HG02981 (cell line): ENCODE measurements around the gene LIPT2.
"Not testable (repeated sequence)": the region's sequence is repeated elsewhere in the genome, so short reads cannot be mapped to it uniquely, and the experiment has no call there.

Experiments
- ATAC-seq: cut with Tn5 transposase; IDR thresholded peaks from one replicate; pipeline ENCODE4 v1.9.1; 2021; ENCODE audit warnings: mild to moderate bottlenecking, moderate library complexity; ENCODE audit not compliant: unreplicated experiment

The LIPT2 gene

GRCh38 chr11:74492974-74493790 lies at the start of gene LIPT2:
TSS of gene LIPT2 (minus strand) at chr11:74493724. CDS start at chr11:74493703, 21 bp downstream.
- ATAC-seq: peak; percentile 97

DNA sequence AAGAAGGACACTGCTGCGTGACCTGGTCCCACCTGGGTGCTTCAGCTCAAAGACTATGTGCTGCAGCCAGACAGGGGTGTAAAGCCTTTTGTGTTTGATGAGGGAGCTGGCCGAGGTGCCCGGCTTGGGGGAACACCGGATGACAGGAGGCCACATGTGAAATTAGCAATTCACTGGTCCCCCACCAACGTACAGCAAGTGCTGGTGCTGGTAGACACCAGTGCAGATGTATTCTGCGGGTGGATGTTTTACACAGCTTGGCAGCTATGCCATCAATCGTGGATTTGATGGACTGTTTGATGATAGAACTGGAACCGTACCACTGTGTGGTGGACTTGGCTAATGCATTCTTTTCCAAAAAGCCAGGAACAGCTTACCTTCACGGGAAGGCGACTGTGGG lies 47.9 kb upstream of the LIPT2 start:
- ATAC-seq: no peak

DNA sequence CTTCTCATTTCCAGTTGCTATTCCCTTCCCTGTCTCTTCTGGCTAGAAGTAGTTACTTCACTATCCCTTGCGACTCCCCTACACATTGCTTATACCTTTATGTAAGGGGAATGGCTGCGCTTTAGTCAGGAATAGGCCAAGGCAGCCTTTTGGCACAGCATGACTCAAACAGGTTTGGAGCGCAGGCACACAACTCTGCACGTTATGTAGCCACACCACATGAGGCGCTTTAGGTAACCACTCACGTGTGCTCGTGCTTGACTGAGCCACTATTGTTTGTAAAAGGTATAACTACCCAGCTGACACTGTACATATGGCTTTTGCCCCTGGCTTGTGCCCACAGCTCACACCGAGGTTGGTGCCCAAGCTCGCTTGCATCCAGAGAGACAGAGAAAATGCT lies 46.7 kb upstream of the LIPT2 start:
- no peak for ATAC-seq

DNA sequence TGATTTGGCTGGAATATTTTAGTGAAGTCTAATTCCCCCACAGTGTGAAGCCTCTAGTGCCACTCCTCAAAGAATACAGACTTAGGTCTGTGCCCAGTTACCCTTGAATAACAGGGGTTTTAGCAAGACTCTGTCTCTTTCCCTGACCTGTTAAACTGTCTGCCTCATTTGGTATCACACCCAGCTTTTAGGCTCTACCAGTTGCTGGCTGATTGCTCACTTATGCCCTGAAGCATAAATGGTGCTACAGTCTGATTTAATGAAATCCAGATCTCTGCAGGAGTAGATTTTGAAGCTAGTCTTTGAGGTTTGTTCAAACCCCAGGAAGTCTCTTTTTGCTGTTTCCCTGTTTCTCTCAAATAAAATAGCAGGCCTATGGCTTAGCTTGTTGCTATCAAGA lies 45.2 kb upstream of the LIPT2 start:
- ATAC-seq: no peak

DNA sequence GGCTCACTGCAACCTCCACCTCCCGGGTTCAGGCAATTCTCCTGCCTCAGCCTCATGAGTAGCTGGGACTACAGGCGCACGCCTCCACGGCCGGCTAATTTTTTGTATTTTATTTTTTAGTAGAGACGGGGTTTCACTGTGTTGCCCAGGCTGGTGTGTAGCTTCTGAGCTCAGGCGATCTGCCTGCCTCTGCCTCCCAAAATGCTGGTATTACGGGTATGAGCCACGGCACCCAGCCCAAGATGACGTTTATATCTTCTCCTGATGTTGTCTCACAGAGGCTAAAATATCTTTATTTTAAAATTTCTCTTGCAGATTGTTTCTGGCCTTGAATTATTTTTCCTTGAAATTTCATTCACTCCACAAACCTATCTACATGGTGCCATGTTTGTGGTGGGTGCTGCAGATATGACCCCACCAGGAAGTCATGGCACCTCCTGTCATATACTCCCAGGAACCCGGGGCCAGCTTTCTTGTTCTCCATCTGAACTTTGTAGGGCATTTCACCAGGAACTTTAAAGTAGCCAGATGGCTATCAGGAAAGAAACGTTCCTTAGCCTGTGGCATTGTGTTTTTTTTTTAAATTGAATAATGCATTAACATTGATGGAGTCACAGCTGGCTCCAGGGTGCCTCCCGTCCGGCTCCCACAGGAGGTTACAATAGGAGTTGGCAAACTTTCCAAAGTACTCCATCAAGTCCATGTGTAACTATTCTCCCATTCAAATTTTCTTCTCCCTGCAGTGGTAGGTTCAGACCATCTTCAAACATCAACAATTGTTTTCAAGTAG lies 42.0 kb upstream of the LIPT2 start:
- no peak for ATAC-seq

DNA sequence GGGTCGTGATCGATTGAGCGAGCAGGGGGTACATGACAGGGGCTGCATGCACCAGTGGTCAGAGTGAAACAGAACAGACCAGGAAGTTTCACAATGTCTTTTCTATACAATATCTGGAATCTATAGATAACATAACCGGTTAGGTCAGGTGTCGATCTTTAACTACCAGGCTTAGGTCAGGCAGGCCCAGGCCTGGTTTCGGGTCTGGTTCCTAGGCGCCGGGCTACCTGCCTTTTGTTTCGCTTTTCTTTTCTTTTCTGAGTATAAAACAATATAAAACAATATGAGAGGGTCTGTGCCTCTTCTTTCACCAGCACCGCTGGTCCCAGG lies 41.4 kb upstream of the LIPT2 start:
- ATAC-seq: not testable (repeated sequence)

- no peak for ATAC-seq
Observed at GRCh38 chr11:74534216-74534945, 40.9 kb upstream of the LIPT2 start.

DNA sequence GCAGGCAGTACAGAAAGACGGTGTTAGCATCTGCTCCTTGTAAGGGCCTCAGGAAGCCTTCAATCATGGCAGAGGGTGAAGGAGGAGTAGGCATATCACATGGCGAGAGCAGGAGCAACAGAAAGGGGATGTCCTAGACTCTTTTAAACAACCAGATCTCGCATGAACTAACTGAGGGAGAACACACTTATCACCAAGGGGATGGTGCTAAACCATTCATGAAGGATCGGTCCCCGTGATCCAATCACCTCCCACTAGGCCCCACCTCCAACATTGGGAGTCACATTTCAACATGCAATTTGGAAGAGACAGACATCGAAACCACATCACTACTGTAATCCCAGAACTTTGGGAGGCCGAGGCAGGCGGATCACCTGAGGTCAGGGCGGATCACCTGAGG lies 39.9 kb upstream of the LIPT2 start:
- no peak for ATAC-seq

GRCh38 chr11:74532501-74533246 lies 39.1 kb upstream of the LIPT2 start:
- ATAC-seq: no peak

DNA sequence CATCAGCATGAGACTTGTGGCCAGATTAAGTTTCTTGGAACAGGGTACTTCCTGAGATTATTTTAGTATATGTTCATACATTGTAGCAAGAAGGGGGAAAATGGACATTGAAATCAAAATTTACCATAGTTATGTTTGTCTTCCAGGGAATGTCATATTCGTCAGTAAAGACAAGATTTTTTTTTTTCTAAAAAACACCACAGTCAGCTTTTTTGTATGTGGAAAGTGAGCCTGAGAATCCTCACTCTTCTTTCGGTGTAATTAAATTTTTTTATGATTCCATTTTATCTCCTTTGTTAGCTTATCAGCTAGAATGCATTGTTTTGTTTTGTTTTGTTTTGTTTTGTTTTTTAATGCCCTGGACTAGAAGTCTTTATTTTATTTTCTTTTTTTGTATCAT lies 31.5 kb upstream of the LIPT2 start:
- ATAC-seq: no peak

- no peak for ATAC-seq
Observed at GRCh38 chr11:74524501-74524900, 31.0 kb upstream of the LIPT2 start.

DNA sequence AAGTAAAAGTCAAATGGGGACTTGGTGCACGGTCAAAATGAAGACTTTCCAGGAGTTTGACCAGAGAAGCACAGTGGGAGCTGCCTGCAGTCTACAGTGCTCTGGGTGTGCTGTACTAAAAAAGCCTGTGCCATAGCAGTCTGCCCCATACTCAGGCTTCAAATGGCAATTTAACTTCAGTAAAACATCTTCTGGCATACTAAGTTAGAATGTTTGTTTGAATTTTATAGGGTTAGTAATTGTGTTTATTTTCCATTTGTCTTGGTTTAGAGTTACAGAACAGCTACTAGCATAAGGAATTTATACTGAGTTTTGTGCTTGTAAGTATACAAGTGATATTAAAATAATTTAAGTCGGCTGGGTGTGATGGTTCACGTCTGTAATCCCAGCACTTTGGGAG lies 29.3 kb upstream of the LIPT2 start:
- ATAC-seq: no peak

GRCh38 chr11:74521666-74522252 lies 28.2 kb upstream of the LIPT2 start:
- ATAC-seq: no peak

DNA sequence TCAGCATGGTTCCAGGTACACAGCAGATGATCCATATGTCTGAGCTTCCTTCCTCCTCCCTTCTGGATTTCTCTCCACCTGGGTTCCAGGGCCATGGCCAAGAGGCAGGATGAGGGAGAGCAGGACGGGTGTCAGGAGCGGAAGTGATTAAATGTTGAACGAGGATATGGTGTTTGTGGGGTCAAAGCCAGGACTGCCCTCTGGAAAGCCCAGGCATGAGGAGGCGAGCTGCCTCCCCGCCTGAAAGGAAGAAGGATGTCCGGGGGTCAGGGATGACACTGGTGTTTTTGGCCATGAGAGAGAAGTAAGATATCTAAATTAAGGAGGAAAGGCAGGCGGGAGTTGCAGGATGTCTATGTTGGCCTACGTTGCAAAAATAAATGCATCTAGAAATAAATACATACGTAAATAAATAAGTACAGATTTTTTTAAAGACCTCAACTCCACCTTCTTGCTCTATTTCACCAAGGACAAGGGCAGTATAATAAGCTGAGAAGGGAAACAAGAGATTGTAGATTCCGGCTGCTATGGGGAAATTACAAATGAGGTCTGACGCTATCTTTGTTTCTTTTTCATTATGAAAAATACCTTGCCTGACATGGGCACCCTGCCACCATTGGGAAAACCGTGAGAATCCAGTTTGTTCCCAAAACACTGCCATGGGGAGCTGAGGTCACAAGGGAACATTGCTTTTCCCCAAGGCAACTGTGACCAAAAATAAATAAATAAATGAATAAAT lies 27.6 kb upstream of the LIPT2 start:
- ATAC-seq: no peak

- no peak for ATAC-seq
Observed at GRCh38 chr11:74520316-74520715, 26.8 kb upstream of the LIPT2 start.

DNA sequence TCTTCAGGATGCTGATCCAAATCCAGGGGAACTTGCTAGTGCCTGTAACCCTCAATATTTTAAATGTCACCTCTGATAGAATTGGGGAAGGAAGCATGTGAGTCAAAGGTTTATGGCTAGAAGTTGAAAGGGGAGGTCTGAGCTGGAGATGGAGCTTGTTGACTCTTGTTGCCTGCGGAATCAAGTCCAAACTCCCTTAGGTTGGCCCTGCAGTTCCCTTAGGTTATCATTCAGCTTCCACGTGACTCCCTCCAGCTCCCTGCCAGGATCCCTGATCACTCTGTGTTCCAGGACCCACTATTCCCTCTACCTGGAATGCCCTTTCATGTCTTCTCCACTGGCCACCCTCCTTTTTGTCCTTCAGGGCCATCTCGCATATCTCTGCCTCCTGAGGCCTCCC lies 26.2 kb upstream of the LIPT2 start:
- no peak for ATAC-seq

DNA sequence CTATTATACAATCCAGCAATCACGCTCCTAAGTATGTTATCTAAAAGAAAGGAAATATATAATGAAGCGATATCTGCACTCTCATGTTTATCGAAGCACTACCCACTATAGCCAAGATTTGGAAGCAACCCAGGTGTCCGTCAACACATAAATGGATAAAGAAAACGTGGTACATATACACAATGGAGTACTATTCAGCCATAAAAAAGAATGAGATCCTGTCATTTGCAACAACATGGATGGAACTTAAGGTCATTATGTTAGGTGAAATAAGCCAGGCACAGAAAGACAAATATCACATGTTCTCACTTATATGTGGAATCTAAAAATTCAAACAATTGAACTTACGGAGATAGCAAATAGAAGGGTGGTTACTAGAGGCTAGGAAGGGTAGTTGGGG lies 24.1 kb upstream of the LIPT2 start:
- ATAC-seq: not testable (repeated sequence)

GRCh38 chr11:74507582-74507981 lies 14.1 kb upstream of the LIPT2 start:
- no peak for ATAC-seq

GRCh38 chr11:74506823-74507222 lies 13.3 kb upstream of the LIPT2 start:
- no peak for ATAC-seq

DNA sequence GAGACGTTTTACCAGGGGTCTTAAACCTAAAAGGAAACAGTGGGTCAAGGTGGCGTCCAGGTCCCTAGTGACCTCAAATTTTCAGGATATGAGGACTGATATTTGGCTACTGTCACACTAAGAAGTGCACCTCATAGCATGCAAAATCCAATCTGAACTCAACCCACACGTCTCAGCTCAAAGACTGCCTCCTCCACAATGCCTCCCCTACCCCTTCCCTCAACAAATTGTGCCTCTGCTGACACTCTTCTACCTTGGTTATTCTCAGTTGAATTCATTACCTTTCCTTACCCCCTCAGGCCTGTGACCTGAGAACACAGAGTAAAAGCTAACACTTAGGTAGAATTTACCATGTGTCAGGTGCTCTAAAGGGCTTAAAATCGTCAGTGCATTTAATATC lies 12.4 kb upstream of the LIPT2 start:
- no peak for ATAC-seq
